GM12878 (cell line): ENCODE data around the gene COL18A1. TPM values are rescaled to one million over a fixed set of nuclear protein-coding genes. Genes with fewer than 3 reads are reported as not detected.

Experiments
- ATAC-seq: fragments of 200-7000 bp; cut with Tn5 transposase; 3 replicates; pipeline ENCODE4 v1.9.1; 2020; ENCODE audit warnings: mild to moderate bottlenecking, moderate library complexity
- BruUV-seq: library from RNA; stranded (reverse); fragments of 400-500 nt; replicated peaks from 2 replicates; lab custom pipeline; 2021; lab: Mats Ljungman, UMichigan
- CTCF ChIA-PET: fragments of 300-600 bp; sonication (Branson Sonifier 250); formaldehyde crosslinking; extraction: SDS; loops from one replicate; lab custom pipeline; 2021; ENCODE audit warnings: inconsistent platforms; lab: Yijun Ruan, JAX
- POLR2A ChIA-PET: fragments of 350-600 bp; formaldehyde crosslinking; extraction: SDS; loops from one replicate; lab custom pipeline; 2021; ENCODE audit warnings: inconsistent platforms; lab: Charles Lee
- RAD21 ChIA-PET: fragments of 300-600 bp; sonication (Branson Sonifier 250); formaldehyde crosslinking; loops from one replicate; lab custom pipeline; 2023; ENCODE audit warnings: antibody characterized with exemption; ENCODE audit not compliant: unreplicated experiment; lab: Charles Lee
- SMC1A ChIA-PET: fragments of 300-600 bp; sonication (Branson Sonifier 250); formaldehyde crosslinking; loops from one replicate; lab custom pipeline; 2023; ENCODE audit not compliant: unreplicated experiment, uncharacterized antibody; lab: Charles Lee
- DNase-seq: peaks from one replicate; pipeline ENCODE4 v3.0.0-alpha.2; 2011; ENCODE audit warnings: low read depth, low spot score
- FAIRE-seq: peaks from 3 replicates; lab custom pipeline; 2011; peaks lifted over from hg19 to GRCh38; lab: Jason Lieb, UNC
- H2AFZ ChIP-seq: 2 replicates; pipeline ENCODE4 v1.6.0; 2011; ENCODE audit warnings: low read depth, low read length, control low read depth; ENCODE audit not compliant: control insufficient read depth
- H3K27ac ChIP-seq: 2 replicates; pipeline ENCODE4 v1.5.1; 2011; ENCODE audit warnings: control low read depth; ENCODE audit not compliant: control insufficient read depth, insufficient read depth
- H3K27me3 ChIP-seq, 2 experiments: replicated peaks in 1 of 2; 2 replicates each; pipeline versions ENCODE4 v1.6.0 to v1.6.1; 2011; ENCODE audit warnings: low read length in 1 of 2; ENCODE audit not compliant: control insufficient read depth in 2 of 2, insufficient read depth in 2 of 2
- H3K36me3 ChIP-seq, 2 experiments: 2 replicates each; pipeline ENCODE4 v1.5.1; 2011; ENCODE audit warnings: low read length in 1 of 2; ENCODE audit not compliant: control insufficient read depth in 2 of 2, insufficient read depth in 2 of 2
- H3K4me1 ChIP-seq: 2 replicates; pipeline ENCODE4 v1.6.1; 2011; ENCODE audit warnings: mild to moderate bottlenecking, low read length, moderate library complexity, mixed read lengths; ENCODE audit not compliant: control insufficient read depth, insufficient read depth
- H3K4me2 ChIP-seq: 2 replicates; pipeline ENCODE4 v1.6.0; 2011; ENCODE audit warnings: control low read depth; ENCODE audit not compliant: control insufficient read depth, insufficient read depth
- H3K4me3 ChIP-seq: fragments of 200-600 bp; sonication (generic); 2 replicates; pipeline ENCODE4 v1.5.1; 2016
- H3K79me2 ChIP-seq: 2 replicates; pipeline ENCODE4 v1.6.0; 2011; ENCODE audit warnings: low read length; ENCODE audit not compliant: control insufficient read depth, insufficient read depth
- H3K9ac ChIP-seq: 2 replicates; pipeline ENCODE4 v1.8.0; 2011; ENCODE audit warnings: low read length, control low read depth, mixed read lengths; ENCODE audit not compliant: control insufficient read depth, insufficient read depth
- H3K9me3 ChIP-seq: replicated peaks from 3 replicates; pipeline ENCODE4 v1.5.1; 2011; ENCODE audit warnings: mild to moderate bottlenecking, low read length; ENCODE audit not compliant: control insufficient read depth, insufficient read depth
- H4K20me1 ChIP-seq: 2 replicates; pipeline ENCODE4 v1.6.0; 2011; ENCODE audit not compliant: control insufficient read depth, insufficient read depth
- EED ChIP-seq: sonication (generic); IDR thresholded peaks from 2 replicates; pipeline ENCODE4 v1.6.1; 2016; ENCODE audit warnings: antibody characterized with exemption, low read depth
- ETV6 ChIP-seq, 2 experiments: fragments of 450-650 bp in 1 of 2; IDR thresholded peaks in 1 of 2; conservative IDR thresholded peaks in 1 of 2; 2 replicates each; pipeline ENCODE4 v1.6.1; 2014; ENCODE audit warnings: antibody characterized with exemption in 1 of 2, borderline replicate concordance in 1 of 2, low read depth in 1 of 2, mild to moderate bottlenecking in 1 of 2, moderate library complexity in 1 of 2
- JUNB ChIP-seq: IDR thresholded peaks from 2 replicates; pipeline ENCODE4 v1.6.1; 2016; ENCODE audit warnings: antibody characterized with exemption, mild to moderate bottlenecking
- KAT2A ChIP-seq: conservative IDR thresholded peaks from 2 replicates; pipeline ENCODE4 v1.6.1; 2011; ENCODE audit warnings: low read depth, low read length; ENCODE audit not compliant: control insufficient read depth
- PML ChIP-seq: IDR thresholded peaks from 2 replicates; pipeline ENCODE4 v1.6.1; 2012; ENCODE audit warnings: low read length, inconsistent platforms
- RAD51 ChIP-seq: fragments of 450-650 bp; IDR thresholded peaks from 2 replicates; pipeline ENCODE4 v1.6.1; 2016; ENCODE audit warnings: moderate library complexity, mild to moderate bottlenecking, inconsistent platforms
- RB1 ChIP-seq: fragments of 450-650 bp; formaldehyde crosslinking; IDR thresholded peaks from 2 replicates; pipeline ENCODE4 v1.6.1; 2017; ENCODE audit warnings: mild to moderate bottlenecking, borderline replicate concordance
- RBBP5 ChIP-seq: fragments of 200-600 bp; sonication (generic); conservative IDR thresholded peaks from 2 replicates; pipeline ENCODE4 v1.6.1; 2016
- RCOR1 ChIP-seq: conservative IDR thresholded peaks from 2 replicates; pipeline ENCODE4 v1.6.1; 2012; ENCODE audit warnings: low read depth, low read length, improper control_type of control experiment
- RFX5 ChIP-seq: IDR thresholded peaks from 2 replicates; pipeline ENCODE4 v1.6.1; 2011; ENCODE audit warnings: low read depth, low read length, improper control_type of control experiment
- SMAD1 ChIP-seq: fragments of 450-650 bp; IDR thresholded peaks from 2 replicates; pipeline ENCODE4 v1.6.1; 2018; ENCODE audit warnings: mild to moderate bottlenecking, low read depth; ENCODE audit not compliant: partially characterized antibody
- WGBS: methylation state at CpG from one replicate; pipeline ENCODE4 v1.1.6; 2016; ENCODE audit warnings: low lambda C conversion rate; ENCODE audit not compliant: insufficient replicate concordance, insufficient coverage; ENCODE audit errors: missing lambda C conversion rate; 5-methylcytosine and 5-hydroxymethylcytosine counted together
- in situ Hi-C: fragments of 300-500 bp; cut with MboI; formaldehyde crosslinking; loops from 9 replicates; pipeline ENCODE4 v1.14.3; 2018; ENCODE audit warnings: mixed read lengths
- intact Hi-C: fragments of 100-400 bp; cut with micrococcal nuclease; formaldehyde crosslinking; loops from one replicate; pipeline ENCODE4 v1.14.2; 2022; ENCODE audit not compliant: unreplicated experiment
- polyA plus RNA-seq, 11 experiments: library from polyadenylated mRNA; depleted of rRNA in 4 of 11; unstranded in 6 of 11; stranded (reverse) in 5 of 11; fragments of >200 nt; fragmentation: Nextera tagmentation in 4 of 11; fragmentation: Illumina TruSeq in 1 of 11; extraction: Ambion mirVana in 4 of 11; extraction: Trizol in 1 of 11; gene quantifications; 1 replicate in 1 of 11; 2 replicates in 10 of 11; pipeline versions ENCODE4 v1.2.1 to v1.2.3, GENCODE V29; 2011 to 2016; ENCODE audit warnings: inconsistent platforms in 2 of 11, missing spikeins in 2 of 11, low read depth in 1 of 11
- total RNA-seq, 4 experiments: library from RNA; depleted of rRNA in 3 of 4; stranded (reverse); fragments of >200 nt in 3 of 4; fragmentation: Illumina TruSeq in 1 of 4; extraction: Trizol in 1 of 4; gene quantifications; 2 replicates each; pipeline versions ENCODE4 v1.2.1 to v1.2.3, GENCODE V29; 2013 to 2021
- TF ChIP-seq, protein P1 (sequence below): fragments of 450-650 bp; formaldehyde crosslinking; IDR thresholded peaks from 2 replicates; pipeline ENCODE4 v1.4.0; 2022; ENCODE audit warnings: mild to moderate bottlenecking, moderate library complexity
- TF ChIP-seq, protein P2 (sequence below): IDR thresholded peaks from 2 replicates; pipeline ENCODE4 v1.6.1; 2012; ENCODE audit warnings: mild to moderate bottlenecking, low read depth, low read length
- TF ChIP-seq, protein P3 (sequence below): fragments of 150-350 bp; IDR thresholded peaks from 2 replicates; pipeline ENCODE4 v1.6.1; 2014; ENCODE audit warnings: mild to moderate bottlenecking, low read depth, low read length

COL18A1 gene
- total and polyA plus RNA-seq, 10 of the 15 experiments (the other 5 are each of a cell fraction or from before 2014, with no cell fraction given) = under 0.01 to 0.49 (median 0.09) TPM; not detected in 3

DNA sequence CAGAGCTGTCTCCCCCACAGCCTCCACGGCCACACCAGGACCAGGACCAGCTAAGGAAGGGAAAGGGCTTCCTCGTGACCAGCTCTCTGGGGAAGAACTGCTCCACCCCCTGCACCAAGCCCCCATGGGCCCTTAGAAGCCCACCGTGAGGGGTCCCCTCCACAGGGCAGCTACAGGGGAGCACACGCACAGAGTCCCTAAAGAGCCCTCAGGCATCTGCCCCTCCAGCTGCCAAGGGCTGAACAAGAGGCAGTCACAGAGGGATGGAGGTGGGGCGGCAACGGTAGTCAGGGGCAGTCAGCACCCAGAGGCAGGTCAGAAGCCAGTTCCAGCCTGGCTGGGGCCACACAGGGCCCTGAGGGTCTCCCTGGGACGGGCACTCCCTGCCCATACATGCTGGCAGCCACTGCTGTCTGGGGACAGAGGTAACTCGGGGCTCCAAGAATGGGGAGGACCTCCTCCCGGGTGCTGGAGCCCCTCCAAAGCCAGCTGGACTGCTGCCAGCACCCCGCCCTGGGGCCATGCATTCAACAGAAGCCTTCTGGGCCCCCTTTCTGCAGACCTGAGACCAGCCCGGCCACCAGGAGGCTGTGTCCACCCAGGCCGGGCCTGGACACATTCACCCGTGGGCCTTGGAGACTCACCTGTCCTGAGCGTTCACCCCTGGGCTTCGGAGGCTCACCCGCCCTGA is 118.6 kb downstream of the COL18A1 start:
- ChIA-PET RAD21 (no interaction called here), SMC1A (no interaction called here), CTCF (no interaction called here), POLR2A (no interaction called here)
- no peak overlapping the region for H3K27ac ChIP-seq
- no peak for ATAC-seq
- intact Hi-C loops (no loop called here), in situ Hi-C loops (no loop called here)
- no peak overlapping the region for H3K4me3 ChIP-seq
- H4K20me1 ChIP-seq = no peaks in the 10 kb centered on the region
- H2AFZ ChIP-seq = no peak overlapping the region
- peaks cover 11% of the 10 kb centered on the region in 2 experiments; a peak in 3 of 4 replicates for H3K36me3 ChIP-seq
- H3K4me2 ChIP-seq = no peak overlapping the region
- H3K79me2 ChIP-seq = no peaks in the 10 kb centered on the region; the same call in 1 of the 2 replicates
- BruUV-seq = no TSS peak
- H3K9ac ChIP-seq = no peak overlapping the region
- 96% methylated on average over 14 of the region's 16 CpGs for WGBS
- peaks cover 19% of the 10 kb centered on the region for H3K9me3 ChIP-seq
- FAIRE-seq = no peak
- H3K4me1 ChIP-seq = no peaks in the 10 kb centered on the region
- DNase-seq = no peak
- no peaks in the 10 kb centered on the region for H3K27me3 ChIP-seq
- TF ChIP-seq JUNB = no peak
- TF ChIP-seq RAD51 = no peak
- TF ChIP-seq, protein P1, sequence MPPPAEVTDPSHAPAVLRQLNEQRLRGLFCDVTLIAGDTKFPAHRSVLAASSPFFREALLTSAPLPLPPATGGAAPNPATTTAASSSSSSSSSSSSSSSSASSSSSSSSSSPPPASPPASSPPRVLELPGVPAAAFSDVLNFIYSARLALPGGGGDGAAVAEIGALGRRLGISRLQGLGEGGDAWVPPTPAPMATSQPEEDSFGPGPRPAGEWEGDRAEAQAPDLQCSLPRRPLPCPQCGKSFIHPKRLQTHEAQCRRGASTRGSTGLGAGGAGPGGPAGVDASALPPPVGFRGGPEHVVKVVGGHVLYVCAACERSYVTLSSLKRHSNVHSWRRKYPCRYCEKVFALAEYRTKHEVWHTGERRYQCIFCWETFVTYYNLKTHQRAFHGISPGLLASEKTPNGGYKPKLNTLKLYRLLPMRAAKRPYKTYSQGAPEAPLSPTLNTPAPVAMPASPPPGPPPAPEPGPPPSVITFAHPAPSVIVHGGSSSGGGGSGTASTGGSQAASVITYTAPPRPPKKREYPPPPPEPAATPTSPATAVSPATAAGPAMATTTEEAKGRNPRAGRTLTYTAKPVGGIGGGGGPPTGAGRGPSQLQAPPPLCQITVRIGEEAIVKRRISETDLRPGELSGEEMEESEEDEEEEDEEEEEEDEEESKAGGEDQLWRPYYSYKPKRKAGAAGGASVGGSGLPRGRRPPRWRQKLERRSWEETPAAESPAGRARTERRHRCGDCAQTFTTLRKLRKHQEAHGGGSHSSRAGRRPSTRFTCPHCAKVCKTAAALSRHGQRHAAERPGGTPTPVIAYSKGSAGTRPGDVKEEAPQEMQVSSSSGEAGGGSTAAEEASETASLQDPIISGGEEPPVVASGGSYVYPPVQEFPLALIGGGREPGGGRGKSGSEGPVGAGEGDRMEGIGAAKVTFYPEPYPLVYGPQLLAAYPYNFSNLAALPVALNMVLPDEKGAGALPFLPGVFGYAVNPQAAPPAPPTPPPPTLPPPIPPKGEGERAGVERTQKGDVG (CRISPR knock-in tag) = no peak
- no peak for TF ChIP-seq EED
- no peak for TF ChIP-seq SMAD1
- TF ChIP-seq RB1 = no peak
- no peak for TF ChIP-seq PML
- no peak for TF ChIP-seq KAT2A
- TF ChIP-seq RCOR1 = no peak
- TF ChIP-seq RFX5 = no peak
- TF ChIP-seq, protein P2, sequence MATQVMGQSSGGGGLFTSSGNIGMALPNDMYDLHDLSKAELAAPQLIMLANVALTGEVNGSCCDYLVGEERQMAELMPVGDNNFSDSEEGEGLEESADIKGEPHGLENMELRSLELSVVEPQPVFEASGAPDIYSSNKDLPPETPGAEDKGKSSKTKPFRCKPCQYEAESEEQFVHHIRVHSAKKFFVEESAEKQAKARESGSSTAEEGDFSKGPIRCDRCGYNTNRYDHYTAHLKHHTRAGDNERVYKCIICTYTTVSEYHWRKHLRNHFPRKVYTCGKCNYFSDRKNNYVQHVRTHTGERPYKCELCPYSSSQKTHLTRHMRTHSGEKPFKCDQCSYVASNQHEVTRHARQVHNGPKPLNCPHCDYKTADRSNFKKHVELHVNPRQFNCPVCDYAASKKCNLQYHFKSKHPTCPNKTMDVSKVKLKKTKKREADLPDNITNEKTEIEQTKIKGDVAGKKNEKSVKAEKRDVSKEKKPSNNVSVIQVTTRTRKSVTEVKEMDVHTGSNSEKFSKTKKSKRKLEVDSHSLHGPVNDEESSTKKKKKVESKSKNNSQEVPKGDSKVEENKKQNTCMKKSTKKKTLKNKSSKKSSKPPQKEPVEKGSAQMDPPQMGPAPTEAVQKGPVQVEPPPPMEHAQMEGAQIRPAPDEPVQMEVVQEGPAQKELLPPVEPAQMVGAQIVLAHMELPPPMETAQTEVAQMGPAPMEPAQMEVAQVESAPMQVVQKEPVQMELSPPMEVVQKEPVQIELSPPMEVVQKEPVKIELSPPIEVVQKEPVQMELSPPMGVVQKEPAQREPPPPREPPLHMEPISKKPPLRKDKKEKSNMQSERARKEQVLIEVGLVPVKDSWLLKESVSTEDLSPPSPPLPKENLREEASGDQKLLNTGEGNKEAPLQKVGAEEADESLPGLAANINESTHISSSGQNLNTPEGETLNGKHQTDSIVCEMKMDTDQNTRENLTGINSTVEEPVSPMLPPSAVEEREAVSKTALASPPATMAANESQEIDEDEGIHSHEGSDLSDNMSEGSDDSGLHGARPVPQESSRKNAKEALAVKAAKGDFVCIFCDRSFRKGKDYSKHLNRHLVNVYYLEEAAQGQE = no peak
- no peak for TF ChIP-seq RBBP5
- no peak for TF ChIP-seq ETV6 (conservative IDR thresholded peaks at IDR 0.05 in 1 of 2, IDR thresholded peaks at IDR 0.05 in 1 of 2; ENCODE audit: borderline replicate concordance in 1 of 2, low read depth in 1 of 2)
- TF ChIP-seq, protein P3, sequence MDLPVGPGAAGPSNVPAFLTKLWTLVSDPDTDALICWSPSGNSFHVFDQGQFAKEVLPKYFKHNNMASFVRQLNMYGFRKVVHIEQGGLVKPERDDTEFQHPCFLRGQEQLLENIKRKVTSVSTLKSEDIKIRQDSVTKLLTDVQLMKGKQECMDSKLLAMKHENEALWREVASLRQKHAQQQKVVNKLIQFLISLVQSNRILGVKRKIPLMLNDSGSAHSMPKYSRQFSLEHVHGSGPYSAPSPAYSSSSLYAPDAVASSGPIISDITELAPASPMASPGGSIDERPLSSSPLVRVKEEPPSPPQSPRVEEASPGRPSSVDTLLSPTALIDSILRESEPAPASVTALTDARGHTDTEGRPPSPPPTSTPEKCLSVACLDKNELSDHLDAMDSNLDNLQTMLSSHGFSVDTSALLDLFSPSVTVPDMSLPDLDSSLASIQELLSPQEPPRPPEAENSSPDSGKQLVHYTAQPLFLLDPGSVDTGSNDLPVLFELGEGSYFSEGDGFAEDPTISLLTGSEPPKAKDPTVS = no peak
